Fibroblast of upper back skin (primary cell): Measurements from ENCODE around the gene SAMD14.

Experiments
- DNase-seq: peaks from one replicate; pipeline ENCODE4 v3.0.0-alpha.2; 2013

The SAMD14 gene

DNA sequence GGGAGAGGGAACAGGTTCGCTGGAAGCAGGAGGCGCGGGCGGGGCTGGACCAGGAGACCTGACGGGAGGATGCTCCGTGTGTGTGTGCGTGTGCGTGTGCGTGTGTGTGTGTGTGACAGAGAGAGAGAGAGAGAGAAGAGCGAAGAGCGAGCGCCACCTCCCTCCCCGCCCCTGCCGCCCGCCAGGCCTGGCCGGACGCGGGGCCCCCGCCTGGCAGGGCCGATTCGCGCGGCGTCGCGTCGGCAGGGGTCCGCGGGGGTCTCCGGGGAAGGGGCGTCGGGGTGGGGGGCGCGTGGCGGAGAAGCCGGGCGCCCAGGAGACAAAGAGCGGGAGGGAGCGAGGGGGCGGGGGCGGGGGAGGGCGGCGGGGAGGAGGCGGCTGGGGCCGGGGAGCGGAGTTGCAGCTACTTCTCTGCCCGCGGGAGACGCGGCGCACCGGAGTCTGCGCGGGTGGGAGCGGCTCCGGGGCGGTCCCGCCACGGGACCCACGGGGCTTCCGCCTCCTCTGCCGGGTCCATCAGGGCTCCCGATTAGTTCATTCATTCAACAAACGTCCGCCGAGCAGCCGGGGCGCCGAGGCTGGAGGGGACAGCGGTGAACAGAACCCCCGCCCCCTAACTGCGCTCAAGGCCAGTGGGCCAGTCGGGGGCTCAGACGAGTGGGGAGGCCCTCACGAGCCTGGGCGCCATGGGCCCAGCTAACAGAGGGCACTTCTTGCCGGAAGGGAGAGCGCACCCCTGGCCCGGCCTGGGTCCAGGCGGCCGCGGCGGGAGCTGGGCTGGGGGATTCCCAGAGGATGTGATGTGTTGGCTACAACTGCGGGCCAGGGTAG, at the start of gene SAMD14:
Gene SAMD14, minus strand, starts transcription at position 433 of the 831 bp plus-strand sequence. CDS start 5,201 bp downstream, outside the sequence.
- peak; percentile 54 for DNase-seq

DNA sequence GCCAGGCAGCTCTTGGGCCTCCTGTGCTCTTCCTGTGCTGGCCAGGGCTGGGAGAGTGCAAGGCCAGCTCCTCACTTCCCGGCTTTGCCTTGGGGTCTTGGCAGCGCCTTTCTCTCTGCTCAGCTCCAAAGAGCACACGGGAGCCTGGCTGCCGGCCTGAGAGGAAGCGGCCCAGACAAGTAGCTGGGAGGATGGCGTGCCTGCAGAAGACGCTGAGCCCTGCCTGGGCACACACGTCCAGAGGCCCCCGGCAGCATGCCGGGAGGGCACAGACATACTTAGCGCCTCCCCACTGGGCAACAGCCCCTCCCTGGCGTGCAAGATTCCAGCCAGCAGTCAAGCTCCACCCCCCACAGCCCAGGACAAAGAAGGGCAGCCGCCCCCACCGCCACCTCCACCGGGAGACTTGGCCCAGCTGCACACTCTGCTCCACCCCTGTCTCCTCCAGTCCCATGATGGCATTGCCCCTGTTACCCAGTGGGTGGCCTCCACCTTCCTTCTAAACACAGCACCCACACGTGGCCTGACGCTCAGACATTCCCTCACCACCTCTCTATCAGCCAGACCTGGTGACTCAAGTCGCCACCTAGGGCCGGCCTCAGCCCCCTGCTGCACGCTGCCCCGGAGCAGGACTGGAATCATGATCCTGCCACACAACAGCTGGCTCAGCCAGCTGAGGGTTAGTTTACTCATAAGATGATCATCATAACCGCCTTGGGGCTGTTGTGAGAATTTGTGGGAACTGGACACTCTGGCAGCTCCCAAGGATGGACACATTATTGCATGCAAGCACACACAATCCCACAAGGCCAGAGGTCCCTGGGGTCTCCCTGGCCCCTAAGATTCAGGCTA, 48.2 kb upstream of the SAMD14 start:
- peak; percentile 93 for DNase-seq

DNA sequence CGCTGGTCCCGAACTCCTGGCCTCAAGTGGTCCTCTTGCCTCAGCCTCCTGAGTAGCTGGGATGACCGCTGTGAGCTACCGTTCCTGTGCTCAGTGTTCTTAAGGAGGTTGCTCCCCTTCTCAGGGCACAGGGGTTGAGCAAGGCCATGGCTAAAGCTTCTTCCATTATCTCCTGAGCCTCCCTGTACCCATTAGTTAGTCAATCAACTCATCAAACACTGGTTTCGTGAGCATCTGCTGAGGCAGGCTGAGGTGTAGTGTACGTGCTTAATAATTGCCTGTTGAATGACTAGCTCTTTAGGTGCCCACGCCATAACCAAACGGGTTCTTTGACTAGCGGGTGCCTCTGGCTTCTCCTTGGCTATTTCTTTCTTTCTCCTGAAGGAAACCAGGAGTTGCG, 47.5 kb upstream of the SAMD14 start:
- no peak for DNase-seq

GRCh38 chr17:50176559-50177357, 46.8 kb upstream of the SAMD14 start:
- peak; percentile 45 for DNase-seq

- peak; percentile 26 for DNase-seq
Measured at GRCh38 chr17:50175035-50175807, 45.3 kb upstream of the SAMD14 start.

- DNase-seq: no peak
Measured at GRCh38 chr17:50174444-50174843, 44.5 kb upstream of the SAMD14 start.

DNA sequence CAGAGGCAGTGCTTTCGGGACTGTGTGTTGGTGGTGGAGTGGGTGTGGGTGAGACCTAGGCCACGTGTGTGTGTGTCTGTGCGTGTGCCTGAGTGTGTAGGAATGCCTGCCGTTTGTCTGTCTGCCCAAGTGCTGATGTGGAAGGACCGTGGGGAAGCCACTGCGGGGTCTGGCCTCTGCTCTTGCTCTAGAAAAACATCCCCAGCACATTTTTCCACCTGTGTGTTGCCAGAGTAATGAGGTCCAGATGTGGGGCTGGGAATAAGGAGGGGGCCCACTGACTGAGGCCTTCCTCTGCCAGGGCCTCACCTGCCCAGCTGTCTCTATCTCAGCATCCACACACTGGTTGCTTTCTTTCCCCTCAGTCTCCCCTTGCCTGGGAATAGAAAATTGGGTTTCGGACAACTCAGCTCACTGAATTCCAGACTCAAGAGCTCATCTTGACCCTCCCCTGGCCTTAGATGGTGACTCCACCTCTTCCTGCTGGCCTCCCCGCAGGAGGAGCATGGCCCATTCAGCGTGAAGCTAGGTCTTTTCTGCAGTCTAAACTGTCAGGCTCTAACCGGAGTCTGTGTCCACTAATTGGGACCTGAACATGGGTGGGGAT, 43.5 kb upstream of the SAMD14 start:
- peak; percentile 89 for DNase-seq

- DNase-seq: no peak
Measured at GRCh38 chr17:50172936-50173334, 43.0 kb upstream of the SAMD14 start.

DNA sequence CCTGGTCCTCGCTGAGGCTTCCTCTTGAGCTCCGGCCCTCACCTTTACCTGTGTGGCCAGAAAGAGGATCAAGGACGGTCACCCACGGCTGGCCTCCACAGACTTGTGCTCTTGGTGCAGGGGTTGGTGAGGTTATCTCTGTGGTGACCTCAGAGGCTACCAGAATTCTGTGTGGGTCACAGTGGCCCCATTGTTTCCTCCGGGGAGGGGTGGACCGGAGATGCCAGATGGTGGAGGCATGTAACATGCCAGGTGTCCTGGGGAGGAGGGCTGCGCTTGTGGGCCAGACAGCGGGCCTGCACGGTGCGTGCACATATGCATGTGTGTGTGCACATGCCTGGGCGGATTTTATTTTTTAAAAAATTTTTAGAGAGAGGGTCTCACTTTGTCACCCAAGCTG, 42.2 kb upstream of the SAMD14 start:
- DNase-seq: no peak

DNA sequence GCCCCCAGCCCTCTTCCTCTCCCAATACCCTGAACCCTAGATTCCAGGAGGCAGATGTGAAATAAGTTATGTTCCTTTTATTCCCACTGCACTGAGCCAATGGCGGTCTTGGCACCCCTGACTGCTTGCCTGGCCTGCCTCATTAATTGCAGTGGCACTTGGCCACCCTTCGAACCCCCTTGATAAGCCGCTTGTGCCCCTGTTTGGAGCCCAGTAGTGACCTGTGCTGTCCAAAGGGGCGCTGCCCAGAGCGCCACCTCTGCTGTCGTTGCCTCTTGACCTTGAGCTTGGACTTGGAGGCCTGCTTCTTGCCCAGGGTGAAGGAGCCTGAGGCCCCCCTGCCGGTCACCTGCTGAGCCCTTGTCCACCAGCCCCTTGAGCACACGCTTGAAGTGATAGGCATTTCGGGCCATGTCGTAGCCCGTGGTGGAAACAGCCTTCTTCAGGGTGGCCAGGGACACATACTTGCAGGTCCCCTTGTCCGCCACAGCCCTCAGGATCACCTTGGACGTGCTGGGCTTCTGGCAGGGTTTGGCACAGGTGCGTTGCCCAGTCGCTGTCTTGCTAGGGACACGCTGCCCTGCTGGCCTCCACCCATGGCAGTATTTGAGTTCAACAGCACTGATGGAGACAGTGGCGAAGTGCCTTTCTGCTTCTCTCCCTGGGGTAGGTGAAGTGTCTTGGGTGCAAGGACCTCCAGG, 41.6 kb upstream of the SAMD14 start:
- no peak for DNase-seq

- DNase-seq: no peak
Measured at GRCh38 chr17:50170662-50171370, 40.9 kb upstream of the SAMD14 start.

DNA sequence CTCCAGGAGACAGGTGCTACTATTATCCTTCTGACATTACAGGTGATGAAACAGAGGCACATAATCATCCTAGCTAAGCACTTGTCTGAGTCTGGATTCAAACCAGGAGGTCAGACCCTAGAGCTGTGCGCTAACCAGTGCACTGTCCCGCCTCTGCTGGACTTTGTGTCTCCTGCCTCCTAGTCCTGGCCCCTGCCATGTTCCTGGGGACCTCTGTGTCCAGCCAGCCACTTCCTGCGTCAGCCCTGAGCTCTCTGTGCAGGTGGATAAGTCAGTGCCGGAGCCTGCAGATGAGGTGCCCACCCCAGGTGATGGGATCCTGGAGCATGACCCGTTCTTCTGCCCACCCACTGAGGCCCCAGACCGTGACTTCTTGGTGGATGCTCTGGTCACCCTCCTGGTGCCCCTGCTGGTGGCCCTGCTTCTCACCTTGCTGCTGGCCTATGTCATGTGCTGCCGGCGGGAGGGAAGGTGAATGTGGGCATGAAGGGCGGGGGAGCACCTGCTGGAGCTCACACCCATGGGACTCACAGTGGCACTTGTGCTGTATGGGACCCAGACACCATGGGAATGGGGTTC, 40.0 kb upstream of the SAMD14 start:
- no peak for DNase-seq

DNA sequence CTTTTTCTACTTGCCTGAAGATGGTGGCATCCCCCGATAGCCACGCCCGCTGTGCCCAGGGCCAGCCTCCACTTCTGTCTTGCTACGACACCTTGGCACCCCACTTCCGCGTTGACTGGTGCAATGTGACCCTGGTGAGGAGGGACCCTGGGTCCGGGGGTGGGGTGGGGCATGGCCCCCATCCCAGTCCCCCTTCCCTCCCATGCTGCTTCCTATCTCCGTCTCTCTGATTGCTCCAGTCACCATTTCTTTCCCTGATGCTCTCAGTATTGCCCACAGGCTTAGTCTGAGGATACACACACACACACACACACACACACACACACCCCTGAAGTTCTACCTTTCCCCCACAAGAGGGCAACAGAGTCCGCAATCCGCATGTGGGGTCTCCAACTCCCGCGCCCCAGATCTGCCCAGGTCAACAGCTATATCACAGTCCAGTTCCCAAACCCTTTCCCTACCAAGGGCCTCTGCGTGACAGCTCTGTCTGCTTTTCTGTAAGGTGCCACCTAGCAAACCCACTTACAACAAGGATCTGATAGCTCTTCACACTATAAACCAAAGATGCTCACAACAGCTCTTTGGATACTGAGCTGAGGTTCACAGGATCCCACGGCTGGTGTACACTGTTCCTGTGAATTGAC, 39.3 kb upstream of the SAMD14 start:
- peak; percentile 75 for DNase-seq

DNA sequence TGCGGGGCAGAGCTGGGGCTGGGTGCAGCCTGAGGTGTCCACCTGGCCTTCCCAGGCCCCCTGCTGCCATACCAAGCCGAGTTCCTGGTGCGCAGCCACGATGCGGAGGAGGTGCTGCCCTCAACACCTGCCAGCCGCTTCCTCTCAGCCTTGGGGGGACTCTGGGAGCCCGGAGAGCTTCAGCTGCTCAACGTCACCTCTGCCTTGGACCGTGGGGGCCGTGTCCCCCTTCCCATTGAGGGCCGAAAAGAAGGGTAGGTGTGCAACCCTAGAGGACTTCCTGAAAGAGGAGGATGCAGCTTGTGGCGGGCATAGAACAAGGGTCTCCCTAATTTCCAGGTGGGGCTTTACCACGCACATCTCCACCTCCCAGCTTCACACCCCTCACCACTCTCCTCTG, 38.4 kb upstream of the SAMD14 start:
- no peak for DNase-seq

DNA sequence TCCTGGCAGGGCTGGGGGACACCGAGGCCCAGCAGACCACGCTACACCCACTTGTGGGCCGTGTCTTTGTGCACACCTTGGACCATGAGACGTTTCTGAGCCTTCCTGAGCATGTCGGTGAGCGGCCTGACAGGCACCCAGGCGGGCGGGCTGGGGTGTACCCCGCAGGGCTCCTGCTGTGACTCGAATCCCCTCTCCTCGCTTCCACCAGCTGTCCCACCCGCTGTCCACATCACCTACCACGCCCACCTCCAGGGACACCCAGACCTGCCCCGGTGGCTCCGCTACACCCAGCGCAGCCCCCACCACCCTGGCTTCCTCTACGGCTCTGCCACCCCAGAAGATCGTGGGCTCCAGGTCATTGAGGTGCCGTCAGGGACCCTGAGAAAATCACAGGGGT, 37.4 kb upstream of the SAMD14 start:
- no peak for DNase-seq

GRCh38 chr17:50166518-50167181, 36.7 kb upstream of the SAMD14 start:
- no peak for DNase-seq

DNA sequence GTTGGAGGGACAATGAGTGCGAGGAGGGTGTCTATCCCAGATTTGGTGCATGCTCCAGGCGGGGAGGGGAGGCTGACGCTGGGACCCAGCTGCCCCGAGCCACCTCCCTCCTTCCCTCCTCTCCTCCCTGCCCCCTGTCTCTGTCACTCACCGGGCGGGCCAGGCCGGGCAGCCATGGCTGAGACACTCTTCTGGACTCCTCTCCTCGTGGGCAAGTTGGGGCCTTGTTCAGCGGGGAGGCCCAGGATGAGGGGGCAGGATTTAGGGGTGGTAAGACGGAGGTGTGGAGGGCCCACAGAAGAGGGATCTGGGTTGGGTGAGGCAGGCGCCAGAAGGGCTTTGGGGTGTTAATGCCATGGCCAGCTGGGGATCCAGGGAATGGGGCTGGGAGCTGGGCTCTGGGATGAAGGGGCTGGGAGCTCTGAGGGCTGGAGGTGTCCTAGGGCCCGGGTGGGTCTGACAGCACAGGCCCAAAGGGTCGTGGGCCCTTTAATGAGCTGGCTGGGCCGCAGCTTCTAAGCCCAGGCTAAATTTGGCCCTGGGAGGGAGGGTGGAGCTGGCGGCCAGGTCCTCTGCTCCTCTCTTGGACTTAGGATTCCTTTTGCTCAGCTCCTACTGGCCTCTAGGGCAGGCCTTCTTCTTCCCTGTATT, 36.0 kb upstream of the SAMD14 start, which contains the start of gene SGCA:
Gene SGCA, plus strand, starts transcription at position 139 of the 651 bp plus-strand sequence. Its CDS starts 36 bp downstream, at position 175.
- DNase-seq: no peak

GRCh38 chr17:50165466-50165865, 35.5 kb upstream of the SAMD14 start:
- DNase-seq: no peak
